HK-2 (cell line): ENCODE results near the gene SLC6A3.
"Not testable (repeated sequence)": the region's sequence is repeated elsewhere in the genome, so short reads cannot be mapped to it uniquely, and the experiment has no call there.

ENCODE experiments used
- DNase-seq: peaks from one replicate; pipeline ENCODE4 v3.0.0-alpha.2; 2018; ENCODE audit not compliant: unreplicated experiment

The SLC6A3 gene

DNA sequence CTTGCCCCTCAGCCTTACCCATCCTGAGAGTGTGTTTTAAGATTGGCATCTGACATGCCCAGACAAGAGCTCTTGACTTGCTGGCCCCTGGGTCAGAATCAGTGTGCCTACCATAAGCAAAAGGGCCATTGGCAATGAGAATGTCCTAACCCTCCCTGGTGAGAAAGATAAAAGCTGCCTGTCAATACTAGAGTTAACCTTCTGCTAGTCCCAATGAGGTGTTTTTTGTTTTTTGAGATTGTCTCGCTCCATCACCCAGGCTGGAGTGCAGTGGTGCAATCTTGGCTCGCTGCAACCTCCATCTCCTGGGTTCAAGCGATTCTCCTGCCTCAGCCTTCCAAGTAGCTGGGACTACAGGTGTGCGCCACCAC, 73.3 kb downstream of the SLC6A3 start:
- not testable (repeated sequence) for DNase-seq

GRCh38 chr5:1371218-1371971, 73.8 kb downstream of the SLC6A3 start:
- DNase-seq: no peak

GRCh38 chr5:1370006-1370405, 75.2 kb downstream of the SLC6A3 start:
- no peak for DNase-seq

GRCh38 chr5:1368756-1369155, 76.5 kb downstream of the SLC6A3 start:
- DNase-seq: no peak

DNA sequence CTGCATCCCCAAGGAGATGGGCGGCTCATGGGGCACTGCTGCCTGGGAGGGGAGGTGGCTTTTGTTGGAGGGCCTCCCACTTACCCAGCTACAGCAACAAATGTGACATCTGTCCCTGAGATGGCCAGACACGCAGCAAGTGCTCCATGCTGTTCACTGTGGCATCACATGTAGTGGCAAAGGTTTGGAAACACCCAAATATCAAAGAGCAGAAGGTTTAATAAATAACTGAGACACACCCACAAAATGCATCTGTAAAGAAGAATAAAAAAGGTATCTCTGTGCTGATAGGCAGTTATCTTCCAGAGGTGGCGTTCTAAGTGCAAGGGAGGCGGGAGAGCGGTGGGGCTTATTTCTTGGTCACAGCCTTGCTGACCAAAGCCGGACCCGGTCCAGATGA, 77.0 kb downstream of the SLC6A3 start:
- no peak for DNase-seq

DNA sequence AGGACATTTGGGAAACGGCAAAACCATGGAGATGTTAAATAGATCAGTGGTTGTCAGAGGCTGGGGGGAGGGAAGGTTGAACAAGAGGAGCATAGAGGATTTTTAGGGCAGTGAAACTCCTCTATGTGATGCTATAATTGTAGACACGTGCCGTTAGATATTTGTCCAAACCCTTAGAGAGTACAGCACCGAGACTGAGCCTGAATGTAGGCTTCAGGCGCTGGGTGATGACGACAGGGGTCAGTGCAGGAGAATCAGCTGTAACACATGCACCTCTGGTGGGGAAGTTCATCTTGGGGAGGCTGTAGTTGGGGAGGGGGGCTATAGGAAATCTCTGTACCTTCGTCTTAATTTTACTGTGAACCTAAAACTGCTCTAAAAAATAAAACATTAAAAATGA, 78.1 kb downstream of the SLC6A3 start:
- DNase-seq: no peak

DNA sequence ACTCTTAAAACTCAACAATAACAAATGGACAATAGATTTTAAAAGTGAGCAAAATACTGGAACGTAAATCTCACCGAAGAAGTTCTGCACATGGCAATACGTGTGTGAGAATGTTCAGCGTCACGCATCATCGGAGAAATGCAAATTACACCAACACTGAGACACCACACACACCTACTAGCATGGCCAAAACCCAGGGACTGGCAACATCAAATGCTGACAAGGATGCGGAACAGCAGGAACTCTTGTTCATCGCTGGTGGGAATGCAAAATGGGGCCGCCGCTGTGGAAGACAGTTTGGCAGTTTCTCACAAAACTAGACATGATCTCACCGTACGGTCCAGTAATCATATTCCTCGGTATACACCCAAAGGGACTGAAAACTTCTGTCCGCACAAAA, 78.7 kb downstream of the SLC6A3 start:
- no peak for DNase-seq

DNA sequence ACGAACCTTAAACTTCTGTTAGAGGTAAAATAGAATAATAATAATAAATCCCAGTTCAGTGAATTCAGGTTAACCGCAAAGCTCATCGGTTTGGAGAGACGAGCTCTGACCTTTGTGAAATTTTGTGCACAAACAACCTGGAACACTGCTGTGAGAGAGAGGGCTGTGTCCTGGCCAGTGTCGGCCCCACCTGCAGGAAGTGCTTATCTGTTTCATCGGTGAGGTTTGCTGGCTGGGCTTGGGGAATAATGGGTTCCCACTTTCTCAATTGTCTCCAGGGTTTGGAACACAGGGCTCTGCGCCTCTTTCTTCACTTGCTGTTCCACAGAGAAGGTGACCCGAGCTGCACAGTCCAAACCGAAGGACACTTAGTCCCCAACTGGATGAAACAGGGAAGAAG, 81.0 kb downstream of the SLC6A3 start:
- DNase-seq: no peak

- DNase-seq: no peak
These were observed 81.7 kb downstream of the SLC6A3 start for GRCh38 chr5:1363581-1363980.

GRCh38 chr5:1363160-1363559, 82.1 kb downstream of the SLC6A3 start:
- no peak for DNase-seq

DNA sequence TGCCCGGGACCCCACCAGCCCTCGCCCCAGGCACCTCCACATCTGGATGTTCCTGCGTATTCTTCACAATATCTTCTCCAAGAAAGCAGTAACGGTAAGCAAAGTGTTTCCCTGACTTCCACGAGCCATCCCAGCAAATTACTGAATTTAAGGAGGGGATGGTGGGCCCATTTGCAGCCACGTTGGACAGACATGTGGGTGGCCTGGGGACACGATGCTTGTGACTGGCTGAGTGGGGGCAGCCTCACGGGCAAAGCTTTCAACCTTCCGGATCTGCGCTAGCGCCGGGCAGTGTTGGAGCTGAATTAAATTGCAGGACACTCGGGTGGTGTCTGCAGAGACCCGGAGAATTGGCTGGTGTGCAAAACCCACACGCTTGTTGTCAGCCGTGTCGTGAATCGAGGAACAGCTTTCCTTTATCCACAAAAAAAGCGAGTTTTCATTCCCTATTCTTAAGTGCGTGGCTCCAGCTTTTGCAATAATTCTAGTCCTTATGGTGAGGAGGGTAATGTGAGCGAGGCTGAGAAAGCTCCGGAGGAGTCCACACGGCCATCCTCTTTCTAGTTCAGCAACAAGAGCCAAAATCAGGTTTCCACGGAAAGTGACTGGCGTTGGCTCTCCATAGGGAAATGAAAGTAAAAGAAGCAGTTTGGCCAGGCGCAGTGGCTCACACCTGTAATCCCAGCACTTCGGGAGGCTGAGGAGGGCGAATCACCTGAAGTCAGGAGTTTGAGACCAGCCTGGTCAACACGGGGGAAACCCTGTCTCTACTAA, 82.8 kb downstream of the SLC6A3 start:
- DNase-seq: no peak

DNA sequence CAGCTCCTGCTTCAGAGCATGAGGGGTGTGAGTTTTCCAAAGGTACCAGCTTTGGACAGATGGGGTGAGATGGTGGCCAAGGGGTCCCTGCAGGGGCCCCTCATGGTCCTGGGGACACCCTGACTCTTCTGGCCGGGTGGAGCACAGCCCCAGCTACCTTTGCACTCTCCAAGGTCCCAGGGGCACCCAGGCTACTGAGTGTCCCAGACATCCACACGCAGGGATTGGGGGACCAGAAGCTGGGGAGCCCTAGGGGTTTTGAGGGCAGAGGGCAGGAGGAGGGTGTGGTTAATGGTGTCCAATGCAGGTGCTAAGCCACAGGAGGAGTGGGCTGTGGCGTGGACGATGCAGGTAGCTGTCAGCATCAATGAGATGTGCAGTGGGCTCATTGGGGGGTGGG, 84.4 kb downstream of the SLC6A3 start:
- no peak for DNase-seq

GRCh38 chr5:1360367-1360766, 84.9 kb downstream of the SLC6A3 start:
- DNase-seq: not testable (repeated sequence)

- no peak for DNase-seq
These were observed 85.5 kb downstream of the SLC6A3 start for GRCh38 chr5:1359713-1360112.

DNA sequence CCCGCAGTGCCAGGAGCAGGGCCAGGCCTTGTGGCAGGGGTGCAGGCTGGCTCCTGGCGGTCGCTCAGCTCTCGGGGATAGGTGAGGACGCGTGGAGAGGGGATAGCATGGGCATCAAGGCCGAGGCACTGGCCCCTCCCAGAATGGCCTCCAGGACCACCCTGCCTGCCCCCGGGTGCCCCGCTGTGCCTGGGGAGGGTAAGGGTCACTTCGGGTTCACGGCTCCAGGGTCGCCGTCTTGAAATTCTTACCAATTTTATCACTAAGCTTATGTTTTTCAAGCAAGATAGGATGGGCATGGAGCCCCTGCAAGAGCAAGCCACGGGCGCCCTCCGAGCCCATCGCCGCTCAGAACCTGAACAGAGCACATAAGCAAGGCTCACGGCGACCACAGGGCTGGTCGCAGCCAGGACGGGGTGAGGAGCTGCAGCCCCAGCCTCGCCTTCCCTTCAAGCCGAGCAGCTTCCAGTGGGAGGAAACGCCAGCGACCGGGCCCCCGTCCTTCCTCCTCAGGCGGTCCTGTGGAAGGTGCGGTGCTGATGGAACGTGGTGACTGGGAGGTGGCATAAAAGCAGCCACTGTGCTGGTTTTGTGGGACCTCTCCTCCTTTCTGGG, 86.1 kb downstream of the SLC6A3 start:
- no peak for DNase-seq

GRCh38 chr5:1358726-1359025, 86.6 kb downstream of the SLC6A3 start:
- no peak for DNase-seq

DNA sequence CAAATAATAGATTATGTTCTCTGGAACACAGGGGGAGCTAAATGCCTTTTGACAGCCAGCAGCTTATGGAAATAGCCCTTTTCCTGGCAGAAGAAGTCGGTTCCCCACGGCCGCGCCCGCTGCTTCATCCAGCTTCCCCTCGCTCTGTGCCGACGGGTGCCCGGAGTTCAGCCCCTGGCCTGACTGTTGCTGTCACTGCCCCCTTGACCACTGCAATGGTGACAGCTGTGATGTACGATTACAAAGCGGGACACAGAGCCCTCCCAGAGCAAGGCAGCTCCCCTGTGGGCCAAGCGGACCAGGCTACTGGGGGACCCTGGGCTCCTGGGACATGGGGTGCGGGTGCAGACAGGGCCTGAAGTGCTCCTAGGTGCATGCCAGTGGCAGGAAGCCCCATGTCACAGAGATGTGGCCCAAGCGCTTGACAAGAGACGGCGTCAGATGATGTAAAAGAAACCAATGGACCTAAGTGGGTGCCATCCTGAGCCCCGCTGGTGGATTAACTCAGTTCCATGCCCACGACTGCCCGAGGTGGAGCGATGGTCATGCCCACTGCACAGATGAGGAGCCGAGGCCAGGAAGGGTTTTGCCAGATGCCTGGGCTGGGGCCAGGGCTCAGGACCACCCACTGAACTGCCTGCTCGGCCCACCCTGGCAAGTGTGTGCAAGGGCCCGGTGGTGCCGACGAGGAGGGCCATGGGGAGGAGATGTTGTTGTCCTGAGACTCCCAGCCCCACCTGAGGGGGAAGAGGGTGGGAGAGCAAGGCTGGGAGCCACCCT, 87.1 kb downstream of the SLC6A3 start:
- DNase-seq: no peak

DNA sequence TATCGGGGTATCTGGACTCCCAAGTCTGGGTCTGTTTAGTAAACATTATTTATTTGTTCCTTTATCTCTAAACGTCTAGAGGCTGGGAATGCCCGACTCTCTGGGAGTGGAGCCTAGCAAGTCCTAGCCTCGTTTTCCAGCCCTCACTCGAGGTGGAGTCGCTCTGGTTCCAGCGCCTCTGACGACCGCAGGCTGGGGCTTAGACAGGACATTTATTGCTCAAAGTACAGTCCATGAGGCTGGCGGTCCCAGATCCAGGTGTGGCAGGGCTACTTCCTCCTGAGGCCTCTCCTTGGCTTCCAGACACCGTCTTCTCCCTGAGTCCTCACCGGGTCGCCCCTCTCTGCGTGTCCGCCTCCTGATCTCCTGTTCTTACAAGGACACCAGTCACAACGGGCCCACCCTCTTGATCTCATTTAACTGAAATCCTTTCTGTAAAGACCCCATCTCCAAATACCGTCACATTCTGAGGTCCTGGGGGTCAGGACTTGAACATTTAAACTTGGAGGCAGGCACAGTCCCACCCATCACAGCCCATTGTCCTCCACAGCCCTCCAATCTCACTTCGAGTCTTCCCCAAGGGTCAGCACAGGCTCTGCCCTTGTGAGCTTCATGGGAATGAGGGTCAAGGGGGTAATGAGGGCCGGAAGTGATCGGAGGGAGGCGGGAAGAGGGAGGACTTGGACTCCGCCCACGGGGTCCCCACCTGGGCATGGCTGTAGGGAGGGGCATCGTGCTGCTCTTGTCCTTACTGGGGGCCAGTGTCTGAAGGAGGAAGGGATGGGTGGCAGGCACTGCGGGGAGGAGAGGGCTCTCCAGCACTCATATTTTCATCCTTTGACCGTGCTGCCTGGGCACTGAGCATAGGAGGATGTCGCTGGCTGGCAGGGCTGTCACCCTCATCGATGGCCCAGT, 88.1 kb downstream of the SLC6A3 start:
- DNase-seq: no peak

- no peak for DNase-seq
These were observed 90.7 kb downstream of the SLC6A3 start for GRCh38 chr5:1354576-1354975.

DNA sequence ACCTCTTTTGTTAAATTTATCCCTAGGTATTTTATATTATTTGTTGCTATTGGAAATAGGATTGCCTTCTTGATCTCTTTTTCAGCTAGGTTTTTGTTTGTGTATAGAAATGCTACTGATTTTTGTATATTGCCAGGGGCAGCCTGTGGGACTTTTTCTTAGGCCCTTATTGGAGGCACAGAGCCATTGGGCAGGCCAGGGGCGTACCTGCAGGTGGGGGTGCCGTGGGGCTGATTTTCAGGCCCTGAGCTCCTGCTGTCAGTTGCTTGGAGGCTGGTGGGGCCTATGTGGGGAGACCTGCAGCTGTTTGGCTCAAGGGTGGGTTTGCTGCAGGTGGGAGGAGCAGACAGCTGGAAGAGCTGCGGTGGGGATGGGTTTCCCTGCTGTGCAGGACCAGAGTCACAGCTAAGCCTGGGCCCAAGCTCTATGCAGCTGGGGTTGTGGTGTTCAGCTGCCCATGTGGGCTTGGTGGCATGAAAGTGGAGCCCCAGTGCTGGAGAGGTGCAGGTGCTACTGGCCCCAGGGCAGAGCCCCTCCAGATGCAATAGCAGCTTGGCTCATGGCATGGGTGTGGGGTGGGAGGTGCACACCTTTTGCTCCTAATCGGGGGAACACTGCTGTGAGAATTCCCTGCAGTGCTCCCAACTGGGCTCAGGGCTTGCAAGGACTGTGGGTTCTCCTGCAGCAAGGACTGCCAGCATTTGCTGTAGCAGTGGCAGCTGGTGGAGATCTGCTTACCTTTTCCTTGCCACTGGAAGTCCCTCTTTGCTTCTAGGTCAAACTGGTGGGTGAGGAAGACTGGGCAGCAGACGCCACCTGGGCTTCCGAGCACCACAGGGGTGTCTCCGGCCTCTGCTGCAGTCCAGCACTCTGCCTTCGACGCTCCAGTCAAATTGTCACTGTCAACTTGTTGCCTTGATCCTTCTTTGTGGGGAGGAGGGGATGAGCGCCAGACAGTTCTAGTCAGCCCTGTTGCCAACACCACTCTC, 92.7 kb downstream of the SLC6A3 start:
- DNase-seq: no peak
